UCSD-AML1 (cell line): ENCODE results near the gene CACNA1E.

ENCODE experiments used
- DNase-seq: peaks from one replicate; lab custom pipeline; 2025; ENCODE audit not compliant: unreplicated experiment; lab: John Stamatoyannopoulos, UW

The CACNA1E gene

DNA sequence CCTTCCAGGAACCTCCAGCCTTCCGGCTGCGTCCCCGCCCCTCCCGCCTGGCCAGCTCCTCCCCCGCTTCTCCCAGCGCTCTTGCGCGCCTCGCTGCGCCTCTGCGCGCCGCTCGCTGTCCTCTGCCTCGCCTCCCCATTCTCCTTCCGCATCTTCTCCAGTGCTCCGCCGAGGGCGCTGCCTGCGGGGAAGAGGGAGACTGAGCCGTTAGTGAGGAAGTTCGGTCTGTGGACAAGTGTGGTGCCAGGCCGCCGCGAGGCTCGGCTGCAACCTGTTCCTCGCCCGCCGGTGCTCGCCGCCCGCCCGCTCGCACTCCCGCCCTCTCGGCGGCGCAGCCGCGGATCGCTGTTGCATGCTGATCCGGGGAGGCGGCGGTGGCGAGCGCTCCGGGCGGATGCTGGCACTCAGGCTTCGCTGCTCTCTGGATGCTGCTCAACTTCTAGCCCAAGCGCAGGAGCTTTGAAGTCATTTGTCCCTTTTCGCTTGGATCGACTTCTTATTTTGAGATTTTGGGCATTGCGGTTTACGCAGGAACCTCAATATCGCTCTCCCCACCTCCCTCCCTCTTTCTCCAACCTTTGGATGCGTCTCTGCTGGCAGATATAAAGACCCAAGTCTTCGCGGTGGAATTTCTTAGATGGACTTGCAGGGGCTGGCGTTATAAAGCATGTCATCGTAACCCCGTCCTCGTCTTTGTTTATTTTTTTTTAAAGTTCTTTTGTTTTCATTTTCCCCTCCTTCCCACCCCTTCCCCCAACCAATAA, 614 bp upstream of the CACNA1E start:
- no peak for DNase-seq

- DNase-seq, result no peak
Measured at GRCh38 chr1:181484821-181485220, 1.5 kb downstream of the CACNA1E start.

GRCh38 chr1:181485287-181486097, 2.2 kb downstream of the CACNA1E start:
- no peak for DNase-seq

DNA sequence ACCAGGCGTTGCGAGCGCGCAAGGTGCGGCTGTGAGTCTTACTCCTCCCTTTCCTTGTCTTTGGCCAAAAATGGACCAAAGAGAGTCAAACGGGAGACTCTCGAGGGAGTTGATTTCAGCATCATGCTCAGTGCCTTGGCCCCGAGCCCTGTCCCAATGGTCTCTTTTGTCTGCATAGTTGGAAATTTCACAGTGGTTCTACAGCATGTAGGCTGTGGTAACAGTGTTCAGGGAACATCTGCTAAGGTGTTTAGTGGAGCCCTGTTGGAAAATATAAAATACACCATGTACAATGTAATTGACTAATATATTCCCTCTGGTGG, 2.7 kb downstream of the CACNA1E start:
- no peak for DNase-seq

- DNase-seq, result no peak
Measured at GRCh38 chr1:181488866-181489265, 5.5 kb downstream of the CACNA1E start.

- no peak for DNase-seq
Measured at GRCh38 chr1:181490276-181490675, 7.0 kb downstream of the CACNA1E start.

DNA sequence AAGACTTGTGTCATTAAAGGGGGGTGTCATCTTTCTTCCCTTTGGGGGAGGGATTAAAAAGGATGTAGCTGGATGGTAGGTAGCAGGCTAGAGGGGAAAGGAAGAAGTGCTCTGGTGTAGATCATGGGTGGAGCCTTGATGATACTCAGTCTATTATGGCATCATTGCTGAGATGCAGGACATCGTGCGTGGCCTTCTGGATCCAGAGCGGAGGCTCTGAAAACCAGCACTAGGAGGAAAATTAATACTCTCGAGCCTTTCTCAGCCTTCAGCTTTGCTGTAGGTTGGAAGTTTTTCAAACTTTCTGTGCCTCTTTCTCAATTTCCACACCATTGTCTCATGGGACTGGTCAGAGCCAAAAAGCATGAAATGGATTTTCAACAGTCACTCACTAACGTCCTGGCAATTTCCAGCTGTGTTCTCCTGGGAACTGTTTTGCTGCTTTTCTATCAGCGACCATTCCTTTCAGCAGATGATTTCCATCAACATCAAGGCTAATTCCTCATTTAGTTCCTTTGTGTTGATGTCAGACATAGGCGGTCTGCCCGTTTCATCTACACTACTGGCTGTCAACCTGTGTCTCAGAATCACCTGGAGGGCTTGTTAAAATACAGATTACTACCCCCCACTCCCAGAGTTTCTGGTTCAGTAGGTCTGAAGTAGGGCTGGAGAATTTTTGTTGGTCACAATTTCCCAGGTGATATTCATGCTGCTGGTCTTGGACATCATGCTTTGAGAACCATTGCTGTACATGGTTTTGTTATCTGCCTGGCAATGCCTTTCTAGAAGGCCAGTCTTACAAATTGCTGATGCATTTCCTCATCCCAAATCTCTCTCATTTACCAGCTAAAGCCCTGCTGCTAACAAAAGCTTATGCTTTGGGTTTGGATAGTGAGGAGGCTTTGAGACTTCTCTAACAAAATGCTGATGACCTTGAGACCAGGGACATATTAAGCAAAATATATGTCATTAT, 7.7 kb downstream of the CACNA1E start:
- DNase-seq, result no peak

GRCh38 chr1:181493166-181493565, 9.8 kb downstream of the CACNA1E start:
- no peak for DNase-seq

DNA sequence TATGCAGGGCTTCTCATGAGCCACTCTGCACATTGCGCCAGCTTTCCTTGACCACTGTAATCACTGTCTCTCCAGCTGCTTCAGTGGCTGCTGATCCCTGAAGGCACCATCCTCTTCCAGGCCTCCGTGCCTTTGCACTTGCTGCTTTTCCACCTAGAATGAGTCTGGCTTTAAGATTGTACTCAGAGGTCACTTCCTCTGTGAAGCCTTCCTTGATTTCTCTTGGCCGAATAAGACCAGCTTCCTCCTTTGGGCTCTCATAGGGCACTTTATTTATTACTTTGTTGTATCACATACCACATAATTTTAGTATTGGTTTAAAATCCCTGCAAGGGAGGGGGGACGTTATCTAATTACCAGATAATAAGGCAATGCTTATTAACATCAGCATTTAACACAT, 10.6 kb downstream of the CACNA1E start:
- DNase-seq, result no peak

DNA sequence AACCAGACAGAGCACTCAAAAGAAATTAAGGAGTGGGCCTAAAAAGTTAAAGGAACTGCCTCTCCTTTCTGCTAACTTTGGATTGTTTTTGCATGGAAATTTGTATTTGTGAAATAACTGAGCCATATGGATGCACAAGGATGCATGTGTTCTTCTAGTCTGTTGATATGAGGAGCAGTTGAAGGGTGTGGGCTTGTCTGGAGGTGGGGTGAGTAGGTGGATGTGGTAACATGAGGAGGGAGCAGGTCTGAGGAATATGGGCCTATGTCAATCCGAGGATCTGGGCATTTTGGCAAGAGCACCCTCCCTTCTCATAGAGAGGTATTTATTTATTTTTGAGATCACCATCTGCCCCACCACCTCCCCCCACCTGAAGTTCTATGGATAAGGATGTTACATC, 13.4 kb downstream of the CACNA1E start:
- no peak for DNase-seq

GRCh38 chr1:181497870-181498269, 14.6 kb downstream of the CACNA1E start:
- DNase-seq, result no peak

- no peak for DNase-seq
Measured at GRCh38 chr1:181499825-181500224, 16.5 kb downstream of the CACNA1E start.

DNA sequence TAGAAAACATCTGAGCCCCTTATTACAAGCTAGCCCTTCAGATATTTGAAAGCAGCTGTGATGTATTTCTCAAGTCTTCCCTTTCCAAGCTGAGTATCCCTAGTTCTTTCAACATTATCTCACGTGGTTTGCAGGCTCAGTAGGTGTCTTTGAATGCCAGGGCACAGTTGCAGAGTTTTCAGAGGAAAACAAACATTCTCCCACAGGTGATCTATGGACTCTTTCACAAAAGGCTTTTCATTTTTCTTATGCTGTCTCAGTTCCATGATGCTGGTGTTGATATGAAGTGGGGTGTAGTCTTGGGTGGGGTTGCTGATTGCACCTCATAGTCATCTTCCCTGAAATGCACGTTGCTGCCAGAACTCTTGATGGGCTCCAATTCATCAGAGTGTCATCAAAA, 17.3 kb downstream of the CACNA1E start:
- DNase-seq, result no peak

DNA sequence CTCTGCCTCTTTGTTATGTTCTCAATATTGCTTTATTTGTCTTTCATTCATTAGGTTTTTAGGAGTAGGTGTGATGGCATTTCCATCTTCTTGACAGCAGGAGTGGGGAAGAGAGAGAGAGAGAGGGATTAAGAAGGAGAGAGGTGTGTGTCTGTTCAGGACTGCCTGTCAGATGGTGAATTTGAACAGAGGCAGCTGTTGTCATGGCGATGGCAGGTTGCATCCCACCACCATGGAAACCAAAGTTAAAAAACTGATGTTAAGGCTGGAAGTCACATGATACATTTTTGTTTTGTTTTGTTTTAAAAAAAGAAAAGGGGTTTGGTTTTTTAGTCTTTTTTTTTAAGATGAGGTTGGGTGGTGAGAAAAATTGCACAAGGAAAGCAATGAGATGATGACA, 18.3 kb downstream of the CACNA1E start:
- DNase-seq, result no peak

DNA sequence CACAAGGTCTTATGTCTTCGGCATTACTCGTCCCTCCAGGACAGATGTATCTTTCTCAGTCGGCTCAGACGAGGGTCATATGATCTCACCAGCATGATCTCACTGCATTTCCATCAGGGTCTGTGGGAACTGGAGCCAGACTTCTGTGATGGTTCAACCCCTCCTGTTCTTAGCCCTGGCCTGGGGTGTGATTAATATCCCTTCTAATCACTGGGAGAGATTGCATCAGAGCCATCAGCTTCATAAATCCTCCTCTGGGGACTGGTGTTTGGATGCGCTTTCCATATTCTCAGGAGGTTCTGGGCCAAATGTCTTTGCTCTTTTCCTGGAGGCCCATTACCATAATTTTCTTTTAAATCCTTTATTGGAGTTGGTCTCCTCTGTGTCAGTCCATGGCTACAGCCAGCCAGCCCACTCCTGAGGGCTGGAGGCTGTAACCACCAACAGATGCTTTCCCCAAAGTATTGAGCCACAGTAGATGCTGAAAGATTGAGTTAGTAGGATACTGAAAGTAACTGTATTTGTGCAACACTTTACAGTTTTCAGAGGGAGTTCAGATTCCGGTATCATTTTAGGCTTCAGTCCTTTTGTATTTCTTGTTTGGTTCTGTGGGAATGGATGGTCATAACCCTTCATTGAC, 20.0 kb downstream of the CACNA1E start:
- DNase-seq, result no peak

- DNase-seq, result no peak
Measured at GRCh38 chr1:181504399-181504842, 21.1 kb downstream of the CACNA1E start.

DNA sequence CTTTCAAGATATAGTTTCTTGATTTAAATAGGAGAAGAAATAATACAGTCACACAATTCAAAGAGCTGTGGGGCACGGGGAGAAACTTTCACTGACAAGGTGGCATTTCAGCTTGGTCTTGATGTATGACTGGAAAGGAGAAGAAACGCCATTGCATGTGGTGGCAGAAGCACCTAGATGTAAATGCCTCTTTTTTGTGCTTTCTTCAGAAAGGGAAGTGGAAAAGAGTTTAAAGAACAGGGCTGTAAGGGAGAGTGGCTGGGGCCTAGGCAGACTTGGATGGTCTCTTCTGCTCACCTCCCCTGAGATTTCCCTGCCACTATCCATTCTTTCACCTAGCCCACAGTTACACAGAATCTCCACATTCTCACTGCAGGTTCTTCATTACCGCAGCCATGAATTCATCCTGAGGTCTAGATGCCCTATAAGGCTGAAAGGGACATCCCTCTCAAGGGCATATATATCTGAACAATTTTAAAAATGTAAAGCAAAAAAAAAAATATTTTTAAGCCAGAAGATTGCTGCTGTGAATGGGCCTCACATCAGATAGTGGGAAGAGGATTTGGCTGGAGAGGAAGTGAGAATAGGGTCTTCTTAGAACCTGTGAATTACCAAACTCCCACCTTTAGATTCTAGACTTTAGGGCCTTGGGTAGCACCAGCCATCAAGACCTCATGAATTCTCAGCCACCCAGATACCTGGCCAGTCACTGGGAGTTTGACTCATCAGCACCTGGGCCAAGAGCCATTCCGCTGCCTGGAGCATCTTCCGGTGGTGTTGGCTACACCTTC, 23.4 kb downstream of the CACNA1E start:
- no peak for DNase-seq

DNA sequence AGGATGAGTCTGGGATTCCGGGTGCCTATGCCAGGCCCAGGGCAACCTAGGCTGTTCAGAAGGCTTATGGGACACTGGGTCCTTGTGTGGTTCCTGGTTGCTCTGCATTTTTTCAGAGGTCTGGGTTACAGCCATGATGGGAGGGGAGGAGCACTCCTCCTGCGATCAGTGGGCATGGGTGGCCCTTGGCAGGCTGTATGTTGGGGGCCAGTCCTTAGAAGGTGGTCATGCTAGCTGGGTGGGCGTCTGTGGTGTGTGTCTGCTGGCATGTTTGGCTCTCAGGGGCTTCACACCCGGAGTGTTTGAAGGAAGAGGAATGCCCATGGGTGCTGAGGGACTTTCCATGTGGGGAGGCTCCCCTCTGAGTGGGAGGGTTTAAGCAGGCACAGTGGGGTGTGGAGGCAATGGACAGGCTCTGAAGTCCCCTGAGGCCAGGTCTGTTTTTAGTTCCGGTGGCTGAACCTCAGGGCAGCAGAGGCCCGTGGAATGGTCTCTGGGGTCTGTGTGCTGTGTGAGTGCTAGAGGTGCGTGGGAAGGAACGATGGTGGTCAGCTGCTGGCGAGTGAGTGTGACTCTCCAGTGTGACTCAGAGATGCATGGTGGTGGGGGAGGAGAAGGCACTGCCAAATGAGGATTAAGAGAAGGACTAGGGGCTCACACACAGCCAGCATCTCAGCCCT, 25.3 kb downstream of the CACNA1E start:
- DNase-seq, result no peak

DNA sequence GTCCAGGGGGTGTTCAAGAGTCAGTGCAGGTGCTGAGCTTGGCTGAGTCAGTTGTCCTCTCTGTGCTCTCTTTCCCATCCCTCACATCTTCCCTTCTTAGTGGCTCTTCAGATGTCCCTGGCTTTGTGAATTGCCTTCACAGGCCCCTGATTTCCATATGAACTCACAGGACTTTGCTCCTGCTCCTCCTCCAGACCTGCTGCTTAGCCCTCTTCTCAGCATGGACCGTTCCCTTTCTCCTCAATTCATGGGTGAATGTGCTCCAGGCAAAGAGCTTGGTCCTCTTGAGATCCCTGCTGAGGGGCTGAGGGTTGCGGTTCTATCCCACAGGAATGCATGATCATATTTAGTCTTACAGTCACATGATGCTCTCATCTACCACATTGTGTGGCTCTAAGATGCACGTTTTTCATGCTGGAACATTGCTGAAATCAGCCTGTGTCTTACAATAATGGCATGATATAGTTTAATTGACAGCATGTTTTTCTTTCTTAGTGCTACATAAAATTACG, 30.5 kb downstream of the CACNA1E start:
- no peak for DNase-seq
